ENCODE results near the gene RSPH6A.
"Not testable (repeated sequence)": the region's sequence is repeated elsewhere in the genome, so short reads cannot be mapped to it uniquely, and the experiment has no call there.

RSPH6A gene

DNA sequence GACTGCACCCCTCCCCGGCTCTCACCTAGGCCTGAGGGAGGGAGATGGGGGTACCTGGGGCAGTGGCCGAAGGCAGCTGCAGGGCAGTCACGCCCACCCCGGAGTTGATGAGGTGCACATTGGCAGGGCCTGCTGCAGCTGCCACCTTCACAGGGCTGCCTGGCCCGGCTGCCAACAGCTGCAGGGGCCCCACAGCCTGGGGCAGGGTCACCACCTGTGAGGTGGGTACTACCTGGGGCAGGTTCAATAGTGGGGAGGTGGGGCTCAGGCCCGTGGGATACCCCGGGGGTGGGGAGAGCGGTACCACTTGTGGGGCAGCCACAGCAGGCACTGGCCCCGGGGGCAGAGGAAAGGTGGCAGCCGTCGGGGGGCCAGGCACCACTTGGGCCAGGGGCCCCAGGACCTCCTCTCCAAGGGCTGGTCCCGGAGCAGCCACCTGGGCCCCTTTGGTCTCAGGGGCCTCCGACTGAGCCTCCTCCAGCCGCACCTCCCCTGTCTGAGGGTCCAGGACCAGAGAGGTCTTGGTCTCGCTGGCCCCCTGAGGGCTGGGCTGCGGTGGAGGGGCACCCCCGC, 48.7 kb downstream of the RSPH6A start:
- no peaks in the 10 kb centered on the region for H3K9me3 ChIP-seq
- no peaks in the 10 kb centered on the region for H3K27me3 ChIP-seq (ENCODE audit: low read depth)
- DNase-seq (ENCODE audit: low spot score in 2 of 2), result no peak
- in situ Hi-C loops (cut with MboI; ENCODE audit: low sequenced_read_pairs), result no loop called here
- no peaks in the 10 kb centered on the region; the same call in 1 of the 2 replicates for H3K36me3 ChIP-seq (replicated peaks)
- H3K4me3 ChIP-seq, result no peak overlapping the region; the same call in 1 of the 2 replicates
- H3K4me1 ChIP-seq, result peaks cover 15% of the 10 kb centered on the region

DNA sequence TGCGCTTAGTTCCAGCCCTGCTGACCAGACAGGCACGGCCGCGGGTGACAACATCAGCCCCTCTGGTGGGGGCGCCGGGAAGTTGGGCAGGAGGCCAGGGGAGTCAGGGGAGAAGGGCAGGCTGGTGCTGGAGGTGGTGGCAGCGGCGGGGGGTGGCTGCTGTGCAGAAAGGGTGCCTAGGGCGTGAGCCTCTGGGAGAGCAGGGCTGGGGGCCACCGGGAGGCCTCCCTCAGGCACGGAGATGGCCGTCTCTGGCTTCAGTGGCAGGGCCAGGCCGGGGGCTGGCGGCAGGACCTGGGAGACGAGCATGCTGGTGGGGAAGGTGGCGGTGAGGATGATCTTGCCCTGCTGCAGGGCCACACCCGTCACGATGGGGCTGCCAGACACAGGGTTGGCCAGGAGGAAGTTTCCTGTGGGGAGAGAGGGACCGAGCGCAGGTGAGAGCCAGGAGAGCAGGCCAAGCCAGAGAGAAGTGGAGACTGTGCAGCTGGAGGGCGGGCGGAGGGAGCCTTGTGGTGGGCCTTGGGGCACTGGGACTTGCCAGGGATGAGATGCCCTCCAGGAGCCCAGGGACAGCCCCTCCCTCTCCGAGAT, 49.3 kb downstream of the RSPH6A start:
- in situ Hi-C loops (cut with MboI; ENCODE audit: low sequenced_read_pairs), result no loop called here

DNA sequence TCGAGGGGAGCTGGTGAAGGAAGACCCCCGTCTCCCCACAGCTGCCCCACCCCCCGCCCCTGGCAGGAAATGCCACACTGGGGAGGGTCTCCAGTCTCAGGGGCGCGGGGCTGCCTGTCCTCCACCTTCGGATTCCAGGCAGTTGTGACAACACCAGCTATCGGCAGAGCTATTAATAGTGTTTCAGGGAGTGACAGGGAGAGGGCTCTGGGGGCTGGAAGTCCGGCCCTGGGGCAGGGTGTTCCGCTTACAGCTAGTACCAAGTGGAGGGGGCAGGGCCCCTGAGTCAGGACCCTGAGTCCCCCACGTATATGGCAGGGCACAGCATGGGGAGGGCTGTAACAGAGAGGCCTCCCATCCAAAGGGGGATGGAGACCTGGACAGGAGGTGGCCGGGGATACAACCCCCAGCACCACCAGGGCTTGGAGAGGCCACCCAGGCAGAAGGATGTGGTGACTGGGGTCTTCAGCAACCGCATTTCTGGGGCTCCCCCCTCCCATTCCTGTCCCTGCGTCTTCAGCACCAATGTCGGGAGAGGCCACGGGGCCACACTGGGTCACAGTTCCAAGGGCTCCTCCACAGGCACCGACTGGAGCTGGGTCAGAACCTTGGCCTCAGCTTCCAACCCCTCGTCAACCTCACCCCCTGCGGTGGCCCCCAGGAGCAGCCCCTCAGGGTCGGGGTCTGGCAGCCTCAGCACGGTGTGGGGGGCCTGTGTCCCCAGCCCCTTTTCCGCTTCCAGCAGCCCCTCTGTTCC, 50.0 kb downstream of the RSPH6A start:
- H3K36me3 ChIP-seq (replicated peaks), result no peaks in the 10 kb centered on the region
- H3K4me1 ChIP-seq, result peaks cover 11% of the 10 kb centered on the region
- no peak overlapping the region for H3K4me3 ChIP-seq
- DNase-seq (ENCODE audit: low spot score in 2 of 2), result no peak
- in situ Hi-C loops (cut with MboI; ENCODE audit: low sequenced_read_pairs), result no loop called here
- no peaks in the 10 kb centered on the region for H3K27me3 ChIP-seq (ENCODE audit: low read depth)
- H3K9me3 ChIP-seq, result no peaks in the 10 kb centered on the region

More for the DNA sequence above, 49.3 kb downstream of the RSPH6A start:
- H3K9me3 ChIP-seq, result no peaks in the 10 kb centered on the region
- peaks cover 11% of the 10 kb centered on the region for H3K4me1 ChIP-seq
- H3K4me3 ChIP-seq, result no peak overlapping the region
- DNase-seq (ENCODE audit: low spot score in 2 of 2), result no peak
- H3K36me3 ChIP-seq (replicated peaks), result no peaks in the 10 kb centered on the region
- no peaks in the 10 kb centered on the region for H3K27me3 ChIP-seq (ENCODE audit: low read depth)

DNA sequence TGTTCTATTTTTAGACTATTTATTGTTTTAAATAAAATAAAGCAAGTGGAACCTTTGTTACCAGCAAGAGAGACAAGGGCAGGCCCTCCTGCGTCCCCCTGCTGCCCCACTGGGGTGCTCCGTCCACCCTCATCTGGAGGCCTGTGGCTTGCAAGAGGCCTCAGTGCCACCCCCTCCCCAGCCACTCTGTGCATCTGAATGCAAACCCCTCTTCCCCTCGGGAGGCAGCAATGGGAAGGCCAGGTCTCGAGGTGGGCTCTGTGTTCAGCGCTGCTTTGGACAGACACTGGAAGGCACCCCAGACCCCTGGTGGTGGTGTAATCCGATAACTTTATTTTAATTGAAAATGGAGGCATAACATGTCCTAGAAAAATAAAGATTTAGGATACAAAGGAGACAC, 50.6 kb downstream of the RSPH6A start:
- H3K4me1 ChIP-seq, result peaks cover 11% of the 10 kb centered on the region
- no peak overlapping the region for H3K4me3 ChIP-seq
- no peak for DNase-seq (ENCODE audit: low spot score in 2 of 2)
- in situ Hi-C loops (cut with MboI; ENCODE audit: low sequenced_read_pairs), result no loop called here
- no peaks in the 10 kb centered on the region for H3K36me3 ChIP-seq (replicated peaks)
- no peaks in the 10 kb centered on the region for H3K9me3 ChIP-seq
- no peaks in the 10 kb centered on the region for H3K27me3 ChIP-seq (ENCODE audit: low read depth)

DNA sequence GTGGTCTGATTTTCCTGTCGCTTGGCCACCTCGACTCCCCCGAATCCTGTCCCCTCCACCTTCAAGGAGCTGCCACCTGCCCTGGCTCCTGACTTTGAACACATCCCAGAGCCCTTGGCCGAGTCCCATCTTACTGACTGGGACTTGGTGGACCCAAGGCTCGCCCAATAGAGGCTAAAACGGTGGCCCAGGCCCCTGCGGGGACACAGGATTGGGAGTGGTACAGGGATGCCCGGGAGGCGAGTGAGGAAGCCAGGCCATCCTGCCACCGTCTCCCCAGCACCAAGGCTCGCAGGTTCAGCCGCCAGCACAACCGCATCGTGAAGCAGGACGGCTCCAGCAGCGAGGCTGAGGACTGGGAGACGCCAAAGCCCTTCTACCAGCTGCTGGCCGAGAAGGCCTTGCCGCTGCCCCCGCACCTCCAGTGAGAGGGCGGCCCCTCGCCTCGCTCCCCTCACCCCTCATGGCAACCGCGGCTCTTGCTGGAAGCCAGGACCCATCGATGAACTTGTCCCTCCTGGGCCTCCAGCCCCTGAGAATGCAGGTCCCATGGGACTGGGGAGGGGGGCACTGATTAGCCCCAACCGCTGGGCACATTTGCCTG, 51.3 kb downstream of the RSPH6A start:
- Histone ChIP-seq H3K9me3 (no peaks in the 10 kb centered on the region), H3K4me3 (no peak overlapping the region), H3K27me3 (ENCODE audit: low read depth) (no peaks in the 10 kb centered on the region), H3K36me3 (replicated peaks) (no peaks in the 10 kb centered on the region), H3K4me1 (peaks cover 11% of the 10 kb centered on the region)
- in situ Hi-C loops (cut with MboI; ENCODE audit: low sequenced_read_pairs), result no loop called here
- no peak for DNase-seq (ENCODE audit: low spot score in 2 of 2)

DNA sequence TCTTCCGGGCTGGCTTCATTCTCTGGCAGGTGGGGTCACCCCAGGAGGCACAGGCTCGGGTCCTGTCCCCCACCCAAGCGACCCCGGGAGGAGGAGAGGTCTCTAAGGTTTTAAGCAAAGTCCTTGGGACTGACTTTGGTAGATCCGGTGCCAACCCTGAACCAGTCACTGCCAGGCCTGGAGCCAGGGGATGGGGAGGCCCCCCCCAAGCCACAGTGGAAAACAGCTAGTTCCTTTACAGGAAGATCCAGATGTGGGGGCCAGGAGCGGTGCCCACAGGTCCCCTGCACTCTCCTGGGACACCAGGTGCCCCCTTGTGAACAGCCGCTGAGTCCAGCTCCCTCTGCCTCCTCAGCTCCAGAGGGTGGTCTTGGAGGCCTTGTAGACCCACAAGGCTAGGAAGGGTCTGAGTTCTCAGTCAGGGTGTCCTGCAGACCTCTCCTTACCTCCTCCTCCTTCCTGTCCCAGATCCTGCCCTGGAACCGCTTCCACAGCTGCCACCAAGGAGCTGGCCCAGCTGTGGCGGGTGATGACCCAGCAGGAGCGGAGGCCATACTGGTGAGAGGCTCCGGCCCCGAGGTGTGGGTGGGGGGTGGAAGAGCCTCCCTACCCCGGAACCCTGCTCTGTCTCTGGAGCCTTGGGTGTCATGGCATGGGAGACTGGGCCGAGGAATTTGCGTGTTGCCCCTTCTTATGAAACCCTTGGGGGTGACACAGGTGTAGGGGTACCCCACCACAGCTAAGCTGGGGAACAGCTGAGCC, 52.1 kb downstream of the RSPH6A start:
- H3K27me3 ChIP-seq (ENCODE audit: low read depth), result no peaks in the 10 kb centered on the region
- in situ Hi-C loops (cut with MboI; ENCODE audit: low sequenced_read_pairs), result no loop called here
- H3K4me3 ChIP-seq, result no peak overlapping the region
- H3K9me3 ChIP-seq, result no peaks in the 10 kb centered on the region
- no peak for DNase-seq (ENCODE audit: low spot score in 2 of 2)
- no peaks in the 10 kb centered on the region for H3K36me3 ChIP-seq (replicated peaks)
- peaks cover 11% of the 10 kb centered on the region for H3K4me1 ChIP-seq

DNA sequence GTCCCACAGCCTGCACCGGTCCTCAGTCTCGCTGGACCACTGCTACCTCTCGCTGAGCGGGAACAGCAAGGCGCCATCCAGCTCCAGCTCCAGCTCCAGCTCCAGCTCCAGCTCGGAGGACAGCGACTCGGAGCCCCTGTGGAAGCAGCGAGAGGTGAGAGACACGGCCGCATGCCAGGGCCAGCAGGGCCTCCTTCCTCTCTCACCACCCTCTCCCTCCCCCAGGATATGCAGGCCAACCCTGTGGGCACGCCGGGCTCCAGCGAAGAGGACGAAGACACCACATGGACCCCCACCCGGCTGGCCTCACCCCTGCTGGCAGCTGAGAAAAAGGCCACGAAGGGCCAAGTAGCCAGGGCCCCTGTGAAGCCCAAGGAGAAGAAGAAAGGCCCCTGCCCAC, 53.4 kb downstream of the RSPH6A start:
- H3K27me3 ChIP-seq (ENCODE audit: low read depth), result no peaks in the 10 kb centered on the region
- in situ Hi-C loops (cut with MboI; ENCODE audit: low sequenced_read_pairs), result no loop called here

DNA sequence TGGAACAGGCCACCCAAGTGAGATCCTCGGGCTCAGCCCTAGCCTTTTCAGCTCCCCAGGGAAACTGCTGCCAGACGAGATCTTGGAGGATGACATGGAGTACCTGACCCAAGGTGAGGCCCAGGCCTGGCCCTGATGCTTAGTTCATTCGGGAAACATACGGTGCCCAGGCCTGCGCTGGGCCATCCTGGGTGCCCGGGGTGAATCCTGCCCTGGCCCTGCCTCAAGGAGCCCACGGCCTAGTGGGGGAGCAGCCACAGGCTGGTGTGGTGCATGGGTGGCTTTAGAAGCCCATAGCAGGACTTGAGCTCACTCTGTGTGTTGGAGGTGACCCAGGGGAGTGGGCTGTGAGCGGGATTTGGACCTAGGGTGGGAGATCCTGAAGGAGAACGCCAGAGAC, 56.2 kb downstream of the RSPH6A start:
- no peak for DNase-seq (ENCODE audit: low spot score in 2 of 2)
- H3K4me1 ChIP-seq, result 0 out of 2 replicates have a peak, but pooled peaks cover 2% of the 10 kb centered on the region
- H3K27me3 ChIP-seq (ENCODE audit: low read depth), result no peaks in the 10 kb centered on the region
- no peaks in the 10 kb centered on the region for H3K36me3 ChIP-seq (replicated peaks)
- H3K4me3 ChIP-seq, result no peak overlapping the region
- H3K9me3 ChIP-seq, result no peaks in the 10 kb centered on the region
- in situ Hi-C loops (cut with MboI; ENCODE audit: low sequenced_read_pairs), result no loop called here

More for the DNA sequence above, 53.4 kb downstream of the RSPH6A start:
- H3K4me1 ChIP-seq, result peaks cover 8% of the 10 kb centered on the region
- H3K9me3 ChIP-seq, result no peaks in the 10 kb centered on the region
- no peaks in the 10 kb centered on the region for H3K36me3 ChIP-seq (replicated peaks)
- no peak overlapping the region for H3K4me3 ChIP-seq
- DNase-seq (ENCODE audit: low spot score in 2 of 2), result no peak

DNA sequence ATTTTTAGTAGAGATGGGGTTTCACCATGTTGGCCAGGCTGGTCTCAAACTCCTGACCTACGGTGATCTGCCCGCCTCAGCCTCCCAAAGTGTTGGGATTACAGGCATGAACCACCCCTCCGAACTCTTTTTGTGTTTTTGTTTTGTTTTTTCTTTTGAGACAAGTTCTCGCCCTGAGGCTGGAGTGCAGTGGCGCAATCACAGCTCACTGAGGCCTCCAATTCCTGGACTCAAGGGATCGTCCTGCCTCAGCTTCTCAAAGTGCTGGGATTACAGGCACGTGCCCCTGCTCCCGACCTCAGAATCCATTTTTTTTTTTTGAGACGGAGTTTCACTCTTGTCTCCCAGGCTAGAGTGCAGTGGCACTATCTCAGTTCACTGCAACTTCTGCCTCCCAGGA, 57.4 kb downstream of the RSPH6A start:
- in situ Hi-C loops (cut with MboI; ENCODE audit: low sequenced_read_pairs), result no loop called here
- Histone ChIP-seq H3K27me3 (ENCODE audit: low read depth) (no peaks in the 10 kb centered on the region), H3K9me3 (no peaks in the 10 kb centered on the region), H3K4me1 (0 out of 2 replicates have a peak, but pooled peaks cover 2% of the 10 kb centered on the region), H3K36me3 (replicated peaks) (no peaks in the 10 kb centered on the region), H3K4me3 (no peak overlapping the region)
- no peak for DNase-seq (ENCODE audit: low spot score in 2 of 2)

DNA sequence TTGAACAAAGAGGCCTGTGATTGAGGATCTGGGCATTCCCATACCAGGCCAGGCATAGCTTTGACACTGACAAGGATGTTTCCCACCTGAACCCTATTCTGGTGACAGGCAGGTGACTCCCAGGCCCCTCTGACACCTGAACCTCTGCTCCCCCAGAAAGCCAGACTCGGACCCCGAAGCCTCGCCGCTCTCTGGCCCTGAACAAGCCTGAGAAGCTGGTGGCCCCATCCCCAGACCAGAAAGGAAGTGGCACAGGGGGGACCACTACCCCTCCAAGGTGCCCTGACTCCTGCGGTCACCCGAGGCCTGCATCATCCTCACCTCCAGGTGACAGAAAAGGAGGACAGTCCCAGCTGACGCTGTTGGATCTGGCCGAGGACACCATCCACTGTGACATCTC, 60.8 kb downstream of the RSPH6A start:
- no peaks in the 10 kb centered on the region for H3K27me3 ChIP-seq (ENCODE audit: low read depth)
- H3K36me3 ChIP-seq (replicated peaks), result no peaks in the 10 kb centered on the region
- no peaks in the 10 kb centered on the region for H3K9me3 ChIP-seq
- H3K4me1 ChIP-seq, result 0 out of 2 replicates have a peak, but pooled peaks cover 2% of the 10 kb centered on the region
- in situ Hi-C loops (cut with MboI; ENCODE audit: low sequenced_read_pairs), result no loop called here
- no peak for DNase-seq (ENCODE audit: low spot score in 2 of 2)
- H3K4me3 ChIP-seq, result no peak overlapping the region

DNA sequence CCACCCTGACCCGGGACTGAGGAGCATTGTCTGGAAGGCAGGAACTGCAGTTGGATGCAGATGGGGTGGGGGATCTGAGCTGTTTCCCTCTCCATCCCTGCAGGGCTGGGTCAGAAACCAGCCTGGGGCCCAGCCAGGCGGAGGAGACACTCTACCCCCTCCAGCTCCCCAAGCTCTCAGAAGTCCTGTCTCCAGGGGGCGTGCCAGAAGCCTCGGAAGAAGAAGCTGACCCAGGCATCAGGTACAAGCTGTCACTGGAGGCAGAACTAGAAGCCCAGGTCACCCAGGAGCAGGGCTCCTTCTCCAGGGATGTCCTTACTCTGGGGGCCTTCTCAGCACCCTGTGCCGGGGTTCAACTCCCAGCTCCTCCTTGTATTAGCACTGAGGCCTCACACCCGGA, 61.6 kb downstream of the RSPH6A start:
- H3K4me3 ChIP-seq, result no peak overlapping the region
- no peaks in the 10 kb centered on the region for H3K36me3 ChIP-seq (replicated peaks)
- H3K4me1 ChIP-seq, result 0 out of 2 replicates have a peak, but pooled peaks cover 2% of the 10 kb centered on the region
- no peaks in the 10 kb centered on the region for H3K27me3 ChIP-seq (ENCODE audit: low read depth)
- in situ Hi-C loops (cut with MboI; ENCODE audit: low sequenced_read_pairs), result no loop called here
- no peaks in the 10 kb centered on the region for H3K9me3 ChIP-seq
- no peak for DNase-seq (ENCODE audit: low spot score in 2 of 2)

DNA sequence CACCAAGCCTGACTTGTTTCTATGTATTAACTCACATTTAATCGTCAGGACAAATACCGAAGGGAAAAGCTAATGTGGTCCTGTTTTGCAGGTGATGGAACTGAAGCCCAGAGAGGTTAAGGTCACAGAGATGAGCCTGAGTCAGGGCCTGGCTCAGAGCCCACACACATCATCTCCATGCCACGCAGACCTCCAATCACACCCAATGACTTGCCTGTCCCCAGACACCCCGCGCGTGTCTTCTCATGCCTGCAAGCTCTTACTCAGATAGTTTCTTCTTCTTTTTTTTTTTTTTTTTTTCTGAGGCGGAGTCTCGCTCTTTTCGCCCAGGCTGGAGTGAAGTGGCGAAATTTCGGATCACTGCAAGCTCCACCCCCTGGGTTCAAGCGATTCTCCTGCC, 62.5 kb downstream of the RSPH6A start:
- H3K27me3 ChIP-seq (ENCODE audit: low read depth), result no peaks in the 10 kb centered on the region
- no peaks in the 10 kb centered on the region for H3K9me3 ChIP-seq
- 0 out of 2 replicates have a peak, but pooled peaks cover 2% of the 10 kb centered on the region for H3K4me1 ChIP-seq
- no peak for DNase-seq (ENCODE audit: low spot score in 2 of 2)
- H3K4me3 ChIP-seq, result no peak overlapping the region
- in situ Hi-C loops (cut with MboI; ENCODE audit: low sequenced_read_pairs), result no loop called here
- H3K36me3 ChIP-seq (replicated peaks), result no peaks in the 10 kb centered on the region

DNA sequence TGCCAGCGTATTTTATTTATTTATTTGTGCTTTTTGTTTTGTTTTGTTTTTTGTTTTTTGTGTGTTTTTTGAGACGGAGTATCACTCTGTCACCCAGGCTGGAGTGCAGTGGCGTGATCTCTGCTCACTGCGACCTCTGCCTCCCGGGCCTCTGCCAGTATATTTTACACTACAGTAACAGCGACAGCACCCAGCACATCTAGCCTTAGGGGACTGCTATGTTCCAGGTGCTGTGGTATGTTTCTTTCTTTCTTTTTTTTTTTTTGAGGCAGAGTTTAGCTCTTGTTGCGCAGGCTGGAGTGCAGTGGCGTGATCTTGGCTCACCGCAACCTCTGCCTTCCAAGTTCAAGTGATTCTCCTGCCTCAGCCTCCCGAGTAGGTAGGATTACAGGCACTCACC, 63.6 kb downstream of the RSPH6A start:
- H3K9me3 ChIP-seq; H3K36me3 ChIP-seq (replicated peaks); in situ Hi-C loops (cut with MboI; ENCODE audit: low sequenced_read_pairs); H3K27me3 ChIP-seq (ENCODE audit: low read depth); DNase-seq (ENCODE audit: low spot score in 2 of 2); H3K4me3 ChIP-seq; H3K4me1 ChIP-seq: not testable (repeated sequence)
